ENCODE results near the gene FOXP1. TPM values are rescaled to one million over a fixed set of nuclear protein-coding genes. Genes with fewer than 3 reads are reported as not detected.

Gene FOXP1
- total and polyA plus RNA-seq, 2 donors (not counting 1 experiment from before 2014, with no cell fraction given), result 70.3 to 101 TPM

- no peaks in the 10 kb centered on the region for H3K27me3 ChIP-seq (ENCODE audit: control insufficient read depth, insufficient read depth, low read length)
- H4K20me1 ChIP-seq (ENCODE audit: control insufficient read depth, extremely low read depth, insufficient read depth, low read length), result no peaks in the 10 kb centered on the region
- peak overlapping the region; percentile 69 to 77 (median 74) for H3K4me3 ChIP-seq (replicated peaks in 1 of 4; ENCODE audit: control extremely low read depth in 1 of 4, insufficient read depth in 1 of 4, low read depth in 3 of 4, low read length in 4 of 4)
- H3K4me1 ChIP-seq (ENCODE audit: control insufficient read depth, extremely low read depth, insufficient read depth, low read length), result no peaks in the 10 kb centered on the region
- H2AFZ ChIP-seq (ENCODE audit: low read length), result peak overlapping the region; percentile 61
- H3K36me3 ChIP-seq (ENCODE audit: control insufficient read depth, insufficient read depth, low read length), result no peaks in the 10 kb centered on the region
- no peaks in the 10 kb centered on the region for H3K9me3 ChIP-seq (ENCODE audit: control insufficient read depth, insufficient read depth, low read depth, low read length)
- peak overlapping the region; percentile 65 for H3K9ac ChIP-seq (ENCODE audit: insufficient read depth, low read length)
- peak overlapping the region; percentile 94 for H3K4me2 ChIP-seq (ENCODE audit: extremely low read depth, insufficient read depth, low read length)
- peak in 1 of 2 donors; percentile 25 for DNase-seq (ENCODE audit: low read depth in 2 of 2)
- H3K27ac ChIP-seq (ENCODE audit: insufficient read depth, low read length), result peak overlapping the region; percentile 27
- TF ChIP-seq CTCF (conservative IDR thresholded peaks at IDR 0.05 in 1 of 2, IDR thresholded peaks at IDR 0.05 in 1 of 2; ENCODE audit: low read depth in 1 of 2, low read length in 2 of 2), result no peak
- no peak for TF ChIP-seq EZH2 (IDR thresholded peaks at IDR 0.05; ENCODE audit: low read length, missing control alignments)
- peaks cover 2% of the 10 kb centered on the region for H3K79me2 ChIP-seq (ENCODE audit: control insufficient read depth, insufficient read depth, low read length)
Observed at GRCh38 chr3:71581457-71582035, 2.0 kb downstream of the FOXP1 start.

GRCh38 chr3:71580636-71581456 is 2.7 kb downstream of the FOXP1 start:
- no peaks in the 10 kb centered on the region for H3K4me1 ChIP-seq (ENCODE audit: control insufficient read depth, extremely low read depth, insufficient read depth, low read length)
- H3K36me3 ChIP-seq (ENCODE audit: control insufficient read depth, insufficient read depth, low read length), result no peaks in the 10 kb centered on the region
- no peaks in the 10 kb centered on the region for H3K27me3 ChIP-seq (ENCODE audit: control insufficient read depth, insufficient read depth, low read length)
- H3K27ac ChIP-seq (ENCODE audit: insufficient read depth, low read length), result peak overlapping the region; percentile 27
- DNase-seq (ENCODE audit: low read depth in 2 of 2), result peak in 1 of 2 donors; percentile 25
- peak overlapping the region; percentile 65 for H3K9ac ChIP-seq (ENCODE audit: insufficient read depth, low read length)
- peak overlapping the region; percentile 0 for H2AFZ ChIP-seq (ENCODE audit: low read length)
- no peaks in the 10 kb centered on the region for H3K9me3 ChIP-seq (ENCODE audit: control insufficient read depth, insufficient read depth, low read depth, low read length)
- H4K20me1 ChIP-seq (ENCODE audit: control insufficient read depth, extremely low read depth, insufficient read depth, low read length), result no peaks in the 10 kb centered on the region
- peaks cover 2% of the 10 kb centered on the region for H3K79me2 ChIP-seq (ENCODE audit: control insufficient read depth, insufficient read depth, low read length)
- TF ChIP-seq CTCF (conservative IDR thresholded peaks at IDR 0.05 in 1 of 2, IDR thresholded peaks at IDR 0.05 in 1 of 2; ENCODE audit: low read depth in 1 of 2, low read length in 2 of 2) (no peak), EZH2 (IDR thresholded peaks at IDR 0.05; ENCODE audit: low read length, missing control alignments) (no peak)
- peak overlapping the region; percentile 69 to 77 (median 74) for H3K4me3 ChIP-seq (replicated peaks in 1 of 4; ENCODE audit: control extremely low read depth in 1 of 4, insufficient read depth in 1 of 4, low read depth in 3 of 4, low read length in 4 of 4)
- H3K4me2 ChIP-seq (ENCODE audit: extremely low read depth, insufficient read depth, low read length), result peak overlapping the region; percentile 87

- Histone ChIP-seq H4K20me1 (ENCODE audit: control insufficient read depth, extremely low read depth, insufficient read depth, low read length) (no peaks in the 10 kb centered on the region), H3K27me3 (ENCODE audit: control insufficient read depth, insufficient read depth, low read length) (no peaks in the 10 kb centered on the region), H3K27ac (ENCODE audit: insufficient read depth, low read length) (no peak overlapping the region), H3K36me3 (ENCODE audit: control insufficient read depth, insufficient read depth, low read length) (no peaks in the 10 kb centered on the region), H3K79me2 (ENCODE audit: control insufficient read depth, insufficient read depth, low read length) (peaks cover 2% of the 10 kb centered on the region), H3K9me3 (ENCODE audit: control insufficient read depth, insufficient read depth, low read depth, low read length) (no peaks in the 10 kb centered on the region), H3K9ac (ENCODE audit: insufficient read depth, low read length) (no peak overlapping the region), H3K4me1 (ENCODE audit: control insufficient read depth, extremely low read depth, insufficient read depth, low read length) (no peaks in the 10 kb centered on the region), H3K4me3 (replicated peaks in 1 of 4; ENCODE audit: control extremely low read depth in 1 of 4, insufficient read depth in 1 of 4, low read depth in 3 of 4, low read length in 4 of 4) (peak overlapping the region in 2 of 4 experiments; percentile 25 to 75), H3K4me2 (ENCODE audit: extremely low read depth, insufficient read depth, low read length) (peak overlapping the region; percentile 75), H2AFZ (ENCODE audit: low read length) (no peak overlapping the region)
- TF ChIP-seq CTCF (conservative IDR thresholded peaks at IDR 0.05 in 1 of 2, IDR thresholded peaks at IDR 0.05 in 1 of 2; ENCODE audit: low read depth in 1 of 2, low read length in 2 of 2) (no peak), EZH2 (IDR thresholded peaks at IDR 0.05; ENCODE audit: low read length, missing control alignments) (no peak)
- peak in 1 of 2 donors; percentile 84 for DNase-seq (ENCODE audit: low read depth in 2 of 2)
Observed at GRCh38 chr3:71579935-71580406, 3.6 kb downstream of the FOXP1 start.

Measured in fibroblast of lung (primary cell).